Mononuclear cell (primary cell): ENCODE data around the gene PIGR. TPM values are rescaled to one million over a fixed set of nuclear protein-coding genes. Genes with fewer than 3 reads are reported as not detected.
"Not testable (repeated sequence)": the region's sequence is repeated elsewhere in the genome, so short reads cannot be mapped to it uniquely, and the experiment has no call there.

Experiments
- H3K27me3 ChIP-seq: 2 replicates; pipeline ENCODE4 v1.6.0; 2011; ENCODE audit warnings: low read length, control low read depth; ENCODE audit not compliant: insufficient read depth
- H3K4me1 ChIP-seq: 2 replicates; pipeline ENCODE4 v1.5.1; 2011; ENCODE audit warnings: mild to moderate bottlenecking, low read length, control low read depth; ENCODE audit not compliant: insufficient read depth
- H3K4me3 ChIP-seq: 2 replicates; pipeline ENCODE4 v1.5.1; 2011; ENCODE audit warnings: mild to moderate bottlenecking, low read length, moderate library complexity
- H3K9me3 ChIP-seq: 2 replicates; pipeline ENCODE4 v1.5.1; 2011; ENCODE audit warnings: low read depth, mild to moderate bottlenecking, control low read depth, low read length
- total RNA-seq: library from RNA; depleted of rRNA; stranded (reverse); fragments of >200 nt; gene quantifications from one replicate; pipeline ENCODE4 v1.2.3, GENCODE V29; 2012

The PIGR gene
- total RNA-seq, 1 donor: not detected

GRCh38 chr1:206931709-206932108 is 14.6 kb downstream of the PIGR start:
- Histone ChIP-seq H3K4me3 (no peak overlapping the region), H3K9me3 (no peaks in the 10 kb centered on the region), H3K27me3 (no peaks in the 10 kb centered on the region), H3K4me1 (peaks cover 54% of the 10 kb centered on the region)

DNA sequence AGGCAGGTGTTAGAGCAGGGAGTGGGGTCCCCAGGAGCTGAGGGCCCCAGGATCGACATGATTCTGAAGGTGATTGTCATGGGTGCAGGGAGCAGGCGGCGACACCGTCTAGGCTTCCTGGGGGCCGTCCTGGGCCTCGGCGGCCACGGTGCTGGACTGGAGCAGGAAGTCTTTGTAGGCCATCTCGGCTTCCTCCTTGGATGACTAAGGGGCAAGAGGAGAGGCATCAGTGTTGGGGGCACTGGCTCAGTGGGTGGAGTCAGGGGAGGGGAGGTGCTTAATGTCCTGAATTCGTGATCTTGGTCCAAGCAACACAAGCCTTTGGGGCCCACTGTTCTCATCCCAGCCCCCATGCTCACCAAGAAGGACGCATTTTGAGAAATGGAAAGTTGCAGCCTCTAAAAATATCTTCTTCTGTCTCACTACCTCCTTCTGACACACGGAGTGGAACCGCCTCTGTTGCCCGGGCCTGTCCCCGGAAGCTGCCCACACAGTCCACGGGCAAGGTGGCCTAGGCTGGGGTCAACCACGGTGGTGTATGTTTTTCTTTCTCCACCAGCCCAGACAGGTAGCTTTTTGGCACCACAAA is 16.0 kb downstream of the PIGR start:
- Histone ChIP-seq H3K9me3 (no peaks in the 10 kb centered on the region), H3K27me3 (no peaks in the 10 kb centered on the region), H3K4me3 (no peak overlapping the region), H3K4me1 (peaks cover 68% of the 10 kb centered on the region)

DNA sequence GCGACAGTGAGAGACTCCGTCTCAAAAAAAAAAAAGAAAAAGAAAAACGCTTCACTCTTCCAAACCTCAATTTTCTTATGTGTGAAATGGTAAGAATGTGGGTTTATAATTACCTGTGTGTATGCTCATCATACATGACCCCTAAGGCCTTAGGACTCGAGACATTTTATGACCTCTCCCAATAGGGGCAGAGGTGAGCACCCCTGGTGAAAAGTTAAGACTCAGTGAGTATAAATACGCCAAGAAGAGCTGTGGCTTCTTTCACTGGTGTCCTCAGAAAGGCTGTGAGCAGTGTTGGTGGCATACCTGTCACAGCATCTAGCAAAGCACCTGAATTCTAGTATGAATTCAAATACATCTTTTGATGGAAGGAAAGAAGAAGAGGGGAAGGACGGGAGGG is 16.7 kb downstream of the PIGR start:
- Histone ChIP-seq H3K27me3 (no peaks in the 10 kb centered on the region), H3K4me1 (peaks cover 76% of the 10 kb centered on the region), H3K9me3 (no peaks in the 10 kb centered on the region), H3K4me3 (no peak overlapping the region)

DNA sequence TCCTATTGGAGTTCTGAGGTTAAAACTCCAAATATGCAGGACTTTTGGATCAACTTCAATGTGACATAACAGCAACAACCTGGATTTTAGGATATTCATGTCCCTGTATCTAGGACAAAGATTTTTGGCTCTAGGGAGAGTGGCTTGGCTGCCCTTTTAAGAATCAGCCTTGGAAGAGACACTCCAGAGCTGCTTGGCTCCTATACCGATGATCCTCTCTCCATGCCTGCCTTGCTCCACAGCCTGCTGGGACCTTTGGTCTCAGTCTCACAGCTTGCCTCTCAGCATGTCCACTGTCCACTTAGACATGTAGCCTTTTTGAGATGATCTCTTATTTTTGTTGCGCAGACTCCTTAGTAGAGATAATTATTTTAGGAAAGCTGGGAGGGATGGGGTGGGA is 20.0 kb downstream of the PIGR start:
- Histone ChIP-seq H3K27me3 (no peaks in the 10 kb centered on the region), H3K9me3 (no peaks in the 10 kb centered on the region), H3K4me1 (peaks cover 97% of the 10 kb centered on the region), H3K4me3 (no peak overlapping the region)

- Histone ChIP-seq H3K4me3 (no peak overlapping the region), H3K4me1 (peaks cover 97% of the 10 kb centered on the region), H3K9me3 (no peaks in the 10 kb centered on the region), H3K27me3 (no peaks in the 10 kb centered on the region)
Observed at GRCh38 chr1:206925106-206925736, 21.0 kb downstream of the PIGR start.

- Histone ChIP-seq H3K27me3 (no peaks in the 10 kb centered on the region), H3K4me1 (peaks cover 91% of the 10 kb centered on the region), H3K4me3 (no peak overlapping the region), H3K9me3 (no peaks in the 10 kb centered on the region)
Observed at GRCh38 chr1:206924592-206925105, 21.6 kb downstream of the PIGR start.

GRCh38 chr1:206923961-206924557 is 22.2 kb downstream of the PIGR start:
- H3K9me3 ChIP-seq, H3K27me3 ChIP-seq, H3K4me3 ChIP-seq: not testable (repeated sequence)
- peaks cover 92% of the 10 kb centered on the region for H3K4me1 ChIP-seq

- H3K9me3 ChIP-seq: no peaks in the 10 kb centered on the region
- H3K27me3 ChIP-seq: no peaks in the 10 kb centered on the region
- H3K4me1 ChIP-seq: peaks cover 94% of the 10 kb centered on the region
- H3K4me3 ChIP-seq: no peak overlapping the region
Observed at GRCh38 chr1:206923009-206923960, 23.0 kb downstream of the PIGR start.

DNA sequence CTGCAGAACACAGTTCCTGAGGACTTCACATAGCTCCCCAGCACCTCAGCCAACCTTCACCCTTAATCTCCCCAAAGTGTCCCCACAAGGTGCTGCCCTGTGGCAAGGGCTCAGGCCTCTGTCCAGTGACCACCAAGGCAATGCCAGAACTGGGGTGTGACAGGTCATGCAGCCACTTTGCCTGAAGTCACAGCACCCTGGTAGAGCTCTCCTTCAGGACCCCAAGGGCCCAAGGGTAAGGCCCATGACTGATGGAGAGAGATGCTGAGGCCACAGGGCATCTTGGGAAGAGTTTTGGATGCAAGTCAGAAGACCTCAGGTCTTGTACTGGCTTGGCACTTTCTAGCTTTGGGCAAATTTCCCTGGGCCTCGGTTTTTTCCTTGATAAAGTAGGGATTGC is 23.7 kb downstream of the PIGR start:
- Histone ChIP-seq H3K27me3 (no peaks in the 10 kb centered on the region), H3K9me3 (no peaks in the 10 kb centered on the region), H3K4me1 (peaks cover 95% of the 10 kb centered on the region), H3K4me3 (peak overlapping the region; percentile 68)

GRCh38 chr1:206921772-206922265 is 24.4 kb downstream of the PIGR start, which contains the start of gene FCMR:
FCMR (minus strand) TSS chr1:206921941; CDS start chr1:206921854, 87 bp downstream.
- H3K4me3 ChIP-seq: peak within 1 kb of the TSS; percentile 68
- H3K27me3 ChIP-seq: no peaks in the 10 kb centered on the region
- H3K9me3 ChIP-seq: no peaks in the 10 kb centered on the region
- H3K4me1 ChIP-seq: peaks cover 95% of the 10 kb centered on the region

- Histone ChIP-seq H3K4me3 (peak overlapping the region; percentile 68), H3K27me3 (no peaks in the 10 kb centered on the region), H3K4me1 (peaks cover 90% of the 10 kb centered on the region), H3K9me3 (no peaks in the 10 kb centered on the region)
Observed at GRCh38 chr1:206918076-206918475, 28.2 kb downstream of the PIGR start.

- Histone ChIP-seq H3K9me3 (no peaks in the 10 kb centered on the region), H3K27me3 (no peaks in the 10 kb centered on the region), H3K4me3 (peak overlapping the region; percentile 1), H3K4me1 (peaks cover 85% of the 10 kb centered on the region)
Observed at GRCh38 chr1:206916000-206916709, 30.1 kb downstream of the PIGR start.

DNA sequence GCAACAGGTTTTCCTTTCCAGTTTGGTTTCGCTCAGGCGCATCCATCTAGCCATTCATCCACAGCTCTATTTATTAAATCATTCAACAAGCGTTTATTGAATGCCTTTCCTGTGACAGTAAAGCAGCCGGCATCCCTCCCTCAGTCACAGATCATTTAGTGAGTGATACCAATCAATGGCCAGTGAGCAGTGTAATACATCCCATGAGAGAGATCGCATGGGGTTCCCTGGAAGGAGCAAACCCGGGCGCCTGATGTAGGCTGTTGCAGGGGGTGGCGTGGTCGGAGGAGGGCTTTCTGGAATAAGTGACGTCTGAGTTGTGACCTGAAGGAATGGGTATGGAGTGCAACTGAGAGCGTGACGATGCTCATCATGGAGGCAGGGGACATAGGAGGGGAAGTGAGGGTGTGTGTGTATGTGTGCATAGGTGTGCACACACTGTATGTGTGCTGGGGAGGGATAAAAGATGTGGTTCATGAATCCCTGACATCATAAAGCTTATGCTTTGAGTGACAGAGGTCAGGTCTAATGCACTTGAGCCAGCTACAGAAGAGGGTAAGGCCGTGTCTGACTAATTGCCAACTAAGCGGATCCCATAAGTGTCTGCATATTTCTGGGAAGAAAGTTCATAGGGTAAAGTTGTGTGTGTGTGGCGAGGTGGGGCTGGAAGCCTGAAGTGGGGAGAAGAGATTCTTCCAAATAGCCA is 31.1 kb downstream of the PIGR start:
- Histone ChIP-seq H3K27me3 (peaks cover 7% of the 10 kb centered on the region), H3K4me3 (no peak overlapping the region), H3K4me1 (peaks cover 85% of the 10 kb centered on the region), H3K9me3 (no peaks in the 10 kb centered on the region)
